IMR-90 (cell line): Measurements from ENCODE around the gene LPIN1.

Experiments
- BHLHE40 ChIP-seq: fragments of 150-350 bp; IDR thresholded peaks from 2 replicates; pipeline ENCODE4 v1.6.1; 2016; ENCODE audit warnings: mild to moderate bottlenecking, low read depth, low read length
- CTCF ChIP-seq: conservative IDR thresholded peaks from 2 replicates; pipeline ENCODE4 v1.5.1; 2012; ENCODE audit warnings: mild to moderate bottlenecking, low read depth, low read length, improper control_type of control experiment
- MAFK ChIP-seq: IDR thresholded peaks from 2 replicates; pipeline ENCODE4 v1.6.1; 2012; ENCODE audit warnings: low read depth, low read length, improper control_type of control experiment
- MAZ ChIP-seq: IDR thresholded peaks from 2 replicates; pipeline ENCODE4 v1.6.1; 2012; ENCODE audit warnings: low read depth, mild to moderate bottlenecking, low read length, improper control_type of control experiment, moderate library complexity, borderline replicate concordance
- MXI1 ChIP-seq: IDR thresholded peaks from 2 replicates; pipeline ENCODE4 v1.6.1; 2012; ENCODE audit warnings: low read depth, mild to moderate bottlenecking, low read length, moderate library complexity, borderline replicate concordance
- POLR2A ChIP-seq: IDR thresholded peaks from 2 replicates; pipeline ENCODE4 v1.6.1; 2012; ENCODE audit warnings: mild to moderate bottlenecking, low read depth, low read length
- RAD21 ChIP-seq: IDR thresholded peaks from 2 replicates; pipeline ENCODE4 v1.6.1; 2012; ENCODE audit warnings: low read length, improper control_type of control experiment
- SMC3 ChIP-seq: fragments of 150-350 bp; IDR thresholded peaks from 2 replicates; pipeline ENCODE4 v1.6.1; 2016; ENCODE audit warnings: low read depth, mild to moderate bottlenecking, antibody characterized with exemption, low read length, moderate library complexity
- USF2 ChIP-seq: fragments of 150-350 bp; IDR thresholded peaks from 2 replicates; pipeline ENCODE4 v1.6.1; 2017; ENCODE audit warnings: mild to moderate bottlenecking, antibody characterized with exemption, low read length, low read depth

- TF ChIP-seq POLR2A (no peak), SMC3 (no peak), CTCF (no peak), MXI1 (no peak), BHLHE40 (no peak), USF2 (no peak), MAZ (no peak), MAFK (no peak), RAD21 (no peak)
Observed at GRCh38 chr2:11750917-11751316, 4.5 kb downstream of the LPIN1 start.
